HepG2 (cell line): Measurements from ENCODE around the gene ERRFI1. TPM values are rescaled to one million over a fixed set of nuclear protein-coding genes. Genes with fewer than 3 reads are reported as not detected.

Source experiments
- ATAC-seq: fragments of 200-7000 bp; cut with Tn5 transposase; 3 replicates; pipeline ENCODE4 v1.9.1; 2020; ENCODE audit warnings: mild to moderate bottlenecking, moderate library complexity
- BruUV-seq: library from RNA; stranded (reverse); fragments of 400-500 nt; replicated peaks from 2 replicates; lab custom pipeline; 2021; lab: Mats Ljungman, UMichigan
- CTCF ChIA-PET: fragments of 300-600 bp; formaldehyde crosslinking; extraction: SDS; loops from one replicate; lab custom pipeline; 2021; ENCODE audit warnings: low total read pairs, inconsistent platforms, low intra/inter-chr PET ratio; lab: Yijun Ruan, JAX
- POLR2A ChIA-PET: fragments of 350-600 bp; sonication (Branson Sonifier 250); formaldehyde crosslinking; loops from one replicate; lab custom pipeline; 2020; ENCODE audit warnings: antibody characterized with exemption, inconsistent platforms; lab: Yijun Ruan, JAX
- DNase-seq: peaks from one replicate; pipeline ENCODE4 v3.0.0-alpha.2; 2015; ENCODE audit warnings: low spot score
- FAIRE-seq: peaks from 3 replicates; lab custom pipeline; 2011; peaks lifted over from hg19 to GRCh38; lab: Jason Lieb, UNC
- H2AFZ ChIP-seq: one replicate; pipeline ENCODE4 v1.6.1; 2011; ENCODE audit warnings: low read length, inconsistent platforms
- H3K27ac ChIP-seq: fragments of 300-600 bp; 3 replicates; pipeline ENCODE4 v1.8.0; 2011; ENCODE audit warnings: mixed run types, mild to moderate bottlenecking, mixed read lengths, low read length, inconsistent platforms; ENCODE audit not compliant: insufficient read depth; ENCODE audit errors: extremely low read length
- H3K27me3 ChIP-seq, 2 experiments: fragments of 200-600 bp in 1 of 2; 2 replicates in 1 of 2; 3 replicates in 1 of 2; pipeline versions ENCODE4 v1.6.0 to v1.8.0; 2011; ENCODE audit warnings: low read length in 2 of 2, mild to moderate bottlenecking in 2 of 2, moderate library complexity in 2 of 2, inconsistent platforms in 1 of 2; ENCODE audit not compliant: insufficient read depth in 2 of 2, control insufficient read depth in 1 of 2
- H3K36me3 ChIP-seq, 2 experiments: fragments of 200-600 bp in 1 of 2; replicated peaks in 1 of 2; 2 replicates in 1 of 2; 3 replicates in 1 of 2; pipeline versions ENCODE4 v1.5.1 to v1.8.0; 2011; ENCODE audit warnings: low read length in 2 of 2, inconsistent platforms in 1 of 2; ENCODE audit not compliant: insufficient read depth in 2 of 2, control insufficient read depth in 1 of 2
- H3K4me1 ChIP-seq: 2 replicates; pipeline ENCODE4 v1.5.1; 2012; ENCODE audit warnings: low read length, inconsistent platforms; ENCODE audit not compliant: insufficient read depth
- H3K4me2 ChIP-seq: 2 replicates; pipeline ENCODE4 v1.6.0; 2011; ENCODE audit warnings: low read depth, low read length, inconsistent platforms
- H3K4me3 ChIP-seq, 3 experiments: fragments of 200-600 bp in 1 of 3; sonication (generic), shearing (Covaris generic) in 1 of 3; replicated peaks in 1 of 3; 2 replicates each; pipeline ENCODE4 v1.5.1; 2011 to 2016; ENCODE audit warnings: low read length in 3 of 3, inconsistent platforms in 2 of 3, low read depth in 2 of 3, mild to moderate bottlenecking in 2 of 3, control low read depth in 1 of 3, mixed read lengths in 1 of 3; ENCODE audit not compliant: insufficient read depth in 1 of 3
- H3K79me2 ChIP-seq: one replicate; pipeline ENCODE4 v1.6.1; 2011; ENCODE audit warnings: low read length, inconsistent platforms; ENCODE audit not compliant: insufficient read depth
- H3K9ac ChIP-seq: 2 replicates; pipeline ENCODE4 v1.6.0; 2011; ENCODE audit warnings: mild to moderate bottlenecking, low read depth, low read length, inconsistent platforms; ENCODE audit not compliant: insufficient read depth
- H3K9me3 ChIP-seq: 2 replicates; pipeline ENCODE4 v1.5.1; 2012; ENCODE audit warnings: mild to moderate bottlenecking, low read length
- H4K20me1 ChIP-seq: 2 replicates; pipeline ENCODE4 v1.6.0; 2011; ENCODE audit warnings: inconsistent platforms, mild to moderate bottlenecking, low read length, moderate library complexity; ENCODE audit not compliant: insufficient read depth
- ARID2 ChIP-seq: sonication (generic); formaldehyde crosslinking; IDR thresholded peaks from 2 replicates; pipeline ENCODE4 v1.8.1; 2022; ENCODE audit warnings: mild to moderate bottlenecking, missing genetic modification reagents, borderline replicate concordance
- BHLHE40 ChIP-seq: IDR thresholded peaks from 2 replicates; pipeline ENCODE4 v1.6.1; 2011; ENCODE audit warnings: low read length, improper control_type of control experiment
- ELF4 ChIP-seq: sonication (generic); formaldehyde crosslinking; IDR thresholded peaks from 2 replicates; pipeline ENCODE4 v1.5.0; 2020; ENCODE audit warnings: missing genetic modification reagents, mild to moderate bottlenecking, moderate library complexity, borderline replicate concordance
- HHEX ChIP-seq: IDR thresholded peaks from 2 replicates; pipeline ENCODE4 v1.6.1; 2016; ENCODE audit warnings: control low read depth
- KAT8 ChIP-seq: IDR thresholded peaks from 2 replicates; pipeline ENCODE4 v1.6.1; 2016; ENCODE audit warnings: missing genetic modification reagents, missing compliant biosample characterization
- KDM1A ChIP-seq: IDR thresholded peaks from 2 replicates; pipeline ENCODE4 v1.6.1; 2016; ENCODE audit warnings: missing compliant biosample characterization
- MIER3 ChIP-seq: IDR thresholded peaks from 2 replicates; pipeline ENCODE4 v1.6.1; 2016; ENCODE audit warnings: missing compliant biosample characterization, borderline replicate concordance
- PRMT3 ChIP-seq: sonication (generic); formaldehyde crosslinking; IDR thresholded peaks from 2 replicates; pipeline ENCODE4 v1.8.1; 2022; ENCODE audit warnings: low read depth, mild to moderate bottlenecking, moderate library complexity, missing genetic modification reagents, borderline replicate concordance
- SMC3 ChIP-seq: IDR thresholded peaks from 2 replicates; pipeline ENCODE4 v1.6.1; 2011; ENCODE audit warnings: low read length, improper control_type of control experiment
- XRCC5 ChIP-seq: fragments of 200-400 bp; formaldehyde crosslinking; optimal IDR thresholded peaks from 2 replicates; pipeline ENCODE3; 2017; ENCODE audit warnings: mild to moderate bottlenecking, low read length
- ZNF225 ChIP-seq: sonication (generic); formaldehyde crosslinking; IDR thresholded peaks from 2 replicates; pipeline ENCODE4 v1.4.0; 2020; ENCODE audit warnings: mild to moderate bottlenecking, missing genetic modification reagents
- ZNF451 ChIP-seq: sonication (generic); formaldehyde crosslinking; IDR thresholded peaks from 2 replicates; pipeline ENCODE4 v1.5.0; 2020; ENCODE audit warnings: mild to moderate bottlenecking, missing genetic modification reagents
- ZNF768 ChIP-seq: sonication (generic); formaldehyde crosslinking; IDR thresholded peaks from 2 replicates; pipeline ENCODE4 v1.4.0; 2020; ENCODE audit warnings: missing genetic modification reagents
- ZNF781 ChIP-seq: sonication (generic); formaldehyde crosslinking; IDR thresholded peaks from 2 replicates; pipeline ENCODE4 v1.5.1; 2020; ENCODE audit warnings: borderline replicate concordance, mild to moderate bottlenecking, missing genetic modification reagents; ENCODE audit errors: not compliant biosample characterization
- WGBS: methylation state at CpG from one replicate; pipeline ENCODE4 v1.1.6; 2017; ENCODE audit warnings: low lambda C conversion rate; 5-methylcytosine and 5-hydroxymethylcytosine counted together
- in situ Hi-C: cut with HindIII; loops from 2 replicates; pipeline ENCODE4 v1.10.0; 2017; ENCODE audit warnings: low pct_unique_long_range_greater_than_20kb; ENCODE audit not compliant: extremely low pct_ligation_motif_present
- intact Hi-C: fragments of 100-400 bp; cut with micrococcal nuclease; formaldehyde crosslinking; loops from one replicate; pipeline ENCODE4 v1.10.0; 2022; ENCODE audit not compliant: unreplicated experiment
- polyA plus RNA-seq, 8 experiments: library from polyadenylated mRNA; depleted of rRNA in 3 of 8; stranded (reverse) in 7 of 8; unstranded in 1 of 8; fragments of >200 nt; fragmentation: Illumina TruSeq in 4 of 8; extraction: Trizol in 4 of 8; gene quantifications; 2 replicates each; pipeline versions ENCODE4 v1.2.1 to v1.2.3, GENCODE V29; 2011 to 2016; ENCODE audit warnings: low read depth in 4 of 8, missing spikeins in 1 of 8, mixed read lengths in 1 of 8; ENCODE audit not compliant: insufficient read depth in 1 of 8
- total RNA-seq, 5 experiments: library from RNA; depleted of rRNA; stranded (reverse); fragments of >200 nt; fragmentation: Illumina TruSeq; extraction: Trizol; gene quantifications; 2 replicates each; pipeline ENCODE4 v1.2.3, GENCODE V29; 2016; ENCODE audit warnings: low read depth in 1 of 5
- TF ChIP-seq, protein P1 (sequence below): sonication (generic); formaldehyde crosslinking; IDR thresholded peaks from 2 replicates; pipeline ENCODE4 v1.4.0; 2020; ENCODE audit warnings: missing genetic modification reagents, borderline replicate concordance

ERRFI1 gene
- total and polyA plus RNA-seq, 2 of the 13 experiments (the other 11 are each of a cell fraction or from before 2014, with no cell fraction given): 84.4 to 753 TPM

DNA sequence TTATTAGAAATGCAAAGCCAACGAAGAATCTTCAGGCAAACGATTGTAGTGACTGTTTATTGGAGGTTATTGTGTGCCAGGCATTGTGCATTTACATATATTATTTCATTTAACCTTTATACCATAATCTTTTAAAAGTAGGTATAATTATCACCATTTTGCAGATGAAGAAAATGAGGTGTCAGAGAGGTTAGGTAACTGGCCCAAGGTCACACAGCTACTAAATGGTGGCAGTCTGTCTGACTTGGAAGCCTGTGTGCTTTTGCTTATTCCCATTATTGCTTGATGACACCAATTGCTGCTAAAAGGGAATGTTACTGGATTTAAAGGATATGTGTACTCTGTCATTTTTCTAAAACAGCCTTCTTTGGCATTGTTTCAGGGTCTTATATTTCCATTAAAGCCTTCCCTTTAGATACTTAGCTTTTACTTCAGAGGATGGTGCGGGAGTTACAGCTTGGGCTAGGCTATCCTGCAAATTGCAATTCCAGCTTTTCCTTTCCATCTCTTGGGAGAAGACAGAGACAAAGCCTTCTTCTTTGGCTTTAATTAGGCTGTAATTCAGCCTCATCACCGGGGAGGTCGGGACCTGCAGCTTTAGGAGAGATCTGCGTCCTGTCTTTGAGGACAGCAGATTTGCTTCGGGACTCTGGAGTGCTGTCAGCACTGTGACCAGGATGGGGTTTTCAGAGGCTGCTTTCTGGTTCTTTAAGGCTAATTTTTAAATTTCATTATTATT lies 37.4 kb upstream of the ERRFI1 start:
- Histone ChIP-seq H3K4me2 (no peak overlapping the region), H3K36me3 (no peaks in the 10 kb centered on the region), H3K27ac (no peak overlapping the region), H3K4me3 (no peak overlapping the region), H4K20me1 (no peaks in the 10 kb centered on the region), H3K9me3 (no peaks in the 10 kb centered on the region), H3K27me3 (no peaks in the 10 kb centered on the region), H3K4me1 (peaks cover 18% of the 10 kb centered on the region), H3K79me2 (no peaks in the 10 kb centered on the region), H2AFZ (no peak overlapping the region), H3K9ac (no peak overlapping the region)
- TF ChIP-seq ELF4 (CRISPR knock-in tag): no peak
- no peak for TF ChIP-seq HHEX (CRISPR knock-in tag)
- TF ChIP-seq KAT8 (CRISPR knock-in tag): no peak
- TF ChIP-seq ZNF451 (CRISPR knock-in tag): no peak
- no peak for TF ChIP-seq BHLHE40
- no peak for TF ChIP-seq MIER3
- no peak for TF ChIP-seq ZNF781 (CRISPR knock-in tag)
- 0 out of 2 replicates have a peak, but pooled peaks have one; percentile 17 for TF ChIP-seq KDM1A (CRISPR knock-in tag)
- peak; percentile 70; the same call in 1 of the 2 replicates for TF ChIP-seq ZNF768 (CRISPR knock-in tag)
- no peak for TF ChIP-seq ZNF225 (CRISPR knock-in tag)
- no peak for DNase-seq
- intact Hi-C loops: no loop called here
- ChIA-PET CTCF (no interaction called here), POLR2A (no interaction called here)
- FAIRE-seq: no peak
- in situ Hi-C loops: no loop called here
- no peak for ATAC-seq
- BruUV-seq: no TSS peak
- 95% methylated on average over 7 of the region's 7 CpGs for WGBS

DNA sequence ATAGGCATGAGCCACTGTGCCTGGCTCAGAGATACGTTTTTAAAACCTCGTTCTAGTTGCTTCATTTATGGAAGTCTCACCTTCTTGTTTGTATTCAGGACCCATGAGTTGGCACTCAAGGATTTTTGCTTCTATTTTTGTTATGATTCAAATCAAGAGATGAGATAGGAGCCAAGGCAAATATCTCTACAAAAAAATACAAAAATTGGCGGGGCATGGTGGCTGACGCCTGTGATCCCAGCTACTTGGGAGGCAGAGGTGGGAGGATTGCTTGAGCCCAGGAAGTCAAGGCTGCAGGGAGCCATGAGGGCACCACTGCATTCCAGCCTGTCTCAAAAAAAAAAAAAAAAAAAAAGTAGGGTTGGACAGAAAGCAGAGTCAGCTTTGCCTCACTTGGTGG lies 36.8 kb upstream of the ERRFI1 start:
- peaks cover 18% of the 10 kb centered on the region for H3K4me1 ChIP-seq
- no peak for TF ChIP-seq XRCC5
- TF ChIP-seq ARID2 (CRISPR knock-in tag): no peak
- TF ChIP-seq SMC3: no peak
- TF ChIP-seq, protein P1, sequence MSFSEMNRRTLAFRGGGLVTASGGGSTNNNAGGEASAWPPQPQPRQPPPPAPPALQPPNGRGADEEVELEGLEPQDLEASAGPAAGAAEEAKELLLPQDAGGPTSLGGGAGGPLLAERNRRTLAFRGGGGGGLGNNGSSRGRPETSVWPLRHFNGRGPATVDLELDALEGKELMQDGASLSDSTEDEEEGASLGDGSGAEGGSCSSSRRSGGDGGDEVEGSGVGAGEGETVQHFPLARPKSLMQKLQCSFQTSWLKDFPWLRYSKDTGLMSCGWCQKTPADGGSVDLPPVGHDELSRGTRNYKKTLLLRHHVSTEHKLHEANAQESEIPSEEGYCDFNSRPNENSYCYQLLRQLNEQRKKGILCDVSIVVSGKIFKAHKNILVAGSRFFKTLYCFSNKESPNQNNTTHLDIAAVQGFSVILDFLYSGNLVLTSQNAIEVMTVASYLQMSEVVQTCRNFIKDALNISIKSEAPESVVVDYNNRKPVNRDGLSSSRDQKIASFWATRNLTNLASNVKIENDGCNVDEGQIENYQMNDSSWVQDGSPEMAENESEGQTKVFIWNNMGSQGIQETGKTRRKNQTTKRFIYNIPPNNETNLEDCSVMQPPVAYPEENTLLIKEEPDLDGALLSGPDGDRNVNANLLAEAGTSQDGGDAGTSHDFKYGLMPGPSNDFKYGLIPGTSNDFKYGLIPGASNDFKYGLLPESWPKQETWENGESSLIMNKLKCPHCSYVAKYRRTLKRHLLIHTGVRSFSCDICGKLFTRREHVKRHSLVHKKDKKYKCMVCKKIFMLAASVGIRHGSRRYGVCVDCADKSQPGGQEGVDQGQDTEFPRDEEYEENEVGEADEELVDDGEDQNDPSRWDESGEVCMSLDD (CRISPR knock-in tag): no peak
- no peak for TF ChIP-seq PRMT3

More for the DNA sequence above, 36.8 kb upstream of the ERRFI1 start:
- H3K27ac ChIP-seq: no peak overlapping the region
- no peak overlapping the region for H3K9ac ChIP-seq
- H3K9me3 ChIP-seq: no peaks in the 10 kb centered on the region
- intact Hi-C loops: no loop called here
- no peaks in the 10 kb centered on the region for H3K79me2 ChIP-seq
- ChIA-PET CTCF (no interaction called here), POLR2A (no interaction called here)
- no peaks in the 10 kb centered on the region for H4K20me1 ChIP-seq
- no peak overlapping the region for H2AFZ ChIP-seq
- no peak for ATAC-seq
- H3K4me3 ChIP-seq: no peak overlapping the region
- 97% methylated on average over 4 of the region's 4 CpGs for WGBS
- no TSS peak for BruUV-seq
- in situ Hi-C loops: no loop called here
- no peak for FAIRE-seq
- no peak overlapping the region for H3K4me2 ChIP-seq
- no peaks in the 10 kb centered on the region for H3K36me3 ChIP-seq
- DNase-seq: no peak
- no peaks in the 10 kb centered on the region for H3K27me3 ChIP-seq
